ENCODE results near the gene TIGAR.

TIGAR gene

DNA sequence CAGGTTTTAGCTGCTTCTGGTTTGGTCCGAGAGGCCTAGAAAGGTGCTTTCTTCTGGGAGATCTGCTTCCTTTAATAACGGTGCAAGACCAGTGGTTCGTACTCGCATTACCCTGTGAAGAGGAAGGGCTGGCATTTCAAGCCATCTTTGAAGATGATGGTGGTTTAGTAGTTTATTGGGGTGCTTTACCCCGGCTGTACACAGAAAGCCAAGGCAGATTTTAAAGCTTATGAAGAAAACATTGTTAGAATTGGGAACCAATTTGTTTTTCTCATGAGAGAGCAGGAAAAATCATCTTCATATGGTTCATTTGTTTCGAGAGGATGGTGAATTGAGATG lies 43.8 kb upstream of the TIGAR start:
- Histone ChIP-seq H3K4me3 (replicated peaks; ENCODE audit: low read depth, low read length) (peak overlapping the region; percentile 94), H3K27me3 (replicated peaks; ENCODE audit: control insufficient read depth, insufficient read depth, low read length) (no peaks in the 10 kb centered on the region), H3K36me3 (ENCODE audit: control insufficient read depth, insufficient read depth, low read length) (peaks cover 51% of the 10 kb centered on the region)
- no peak for TF ChIP-seq CTCF (IDR thresholded peaks at IDR 0.05; ENCODE audit: insufficient read depth, low read length, poor library complexity, severe bottlenecking)
- DNase-seq (ENCODE audit: extremely low read depth, insufficient read length): no peak

DNA sequence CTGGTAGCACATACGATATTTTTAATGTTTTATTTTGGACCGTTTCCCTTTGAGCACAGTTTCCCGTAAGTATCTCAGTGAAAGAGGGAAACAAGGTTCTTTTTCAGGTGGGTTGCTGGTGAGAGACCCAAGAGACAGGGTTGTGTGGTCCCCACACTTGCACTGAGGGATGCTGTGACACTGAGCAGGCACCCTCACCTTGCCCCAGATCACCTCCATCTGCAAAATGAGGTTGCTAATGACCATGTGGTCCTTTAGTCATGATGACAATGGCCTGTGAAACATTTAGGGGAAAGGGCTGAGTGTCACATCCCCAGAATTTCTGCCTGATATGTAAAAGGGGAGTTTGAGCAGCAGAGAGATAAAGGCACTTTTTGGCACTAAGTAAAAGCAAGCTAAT lies 43.2 kb upstream of the TIGAR start:
- Histone ChIP-seq H3K36me3 (ENCODE audit: control insufficient read depth, insufficient read depth, low read length) (peaks cover 56% of the 10 kb centered on the region), H3K27me3 (replicated peaks; ENCODE audit: control insufficient read depth, insufficient read depth, low read length) (no peaks in the 10 kb centered on the region), H3K4me3 (replicated peaks; ENCODE audit: low read depth, low read length) (no peak overlapping the region; the same call in 1 of the 2 replicates)
- TF ChIP-seq CTCF (IDR thresholded peaks at IDR 0.05; ENCODE audit: insufficient read depth, low read length, poor library complexity, severe bottlenecking): no peak
- no peak for DNase-seq (ENCODE audit: extremely low read depth, insufficient read length)

DNA sequence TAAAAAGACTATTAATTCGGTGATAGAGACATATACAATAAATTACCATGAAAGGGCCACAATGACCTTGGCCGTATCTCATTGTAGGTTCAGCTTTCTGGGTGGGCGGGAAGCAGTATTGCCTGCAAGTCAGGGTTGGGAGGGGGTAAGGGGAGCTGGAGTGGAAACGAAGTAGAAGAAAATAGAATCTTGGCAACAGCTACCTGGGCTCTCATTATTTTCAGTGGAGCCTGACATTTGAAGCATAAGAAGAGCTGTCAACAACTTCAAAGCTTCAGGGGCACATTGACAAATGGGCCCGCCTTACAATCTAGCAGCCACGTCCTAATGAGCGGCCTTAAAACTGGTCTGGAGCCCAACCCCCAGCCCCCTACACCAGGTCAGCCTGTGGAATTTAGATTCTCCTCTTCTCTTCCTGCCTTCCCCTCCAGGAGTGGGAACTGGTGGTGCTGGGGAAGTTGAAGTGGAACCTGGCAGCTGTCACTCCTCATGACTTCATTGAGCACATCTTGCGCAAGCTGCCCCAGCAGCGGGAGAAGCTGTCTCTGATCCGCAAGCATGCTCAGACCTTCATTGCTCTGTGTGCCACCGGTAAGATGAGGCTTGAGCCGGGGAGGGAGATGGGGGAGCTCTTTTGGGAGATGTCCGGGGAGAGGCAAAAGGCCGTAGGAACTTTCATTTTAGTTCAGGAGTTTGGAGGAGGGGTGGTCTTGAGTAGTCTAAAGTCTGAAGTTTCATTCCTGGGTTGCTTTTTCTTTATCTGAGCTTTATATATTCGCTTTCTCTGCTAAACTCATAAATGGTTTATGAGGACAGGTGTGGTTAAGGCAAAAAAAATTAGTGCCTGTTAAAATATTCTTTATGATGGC lies 42.5 kb upstream of the TIGAR start:
- no peak for TF ChIP-seq CTCF (IDR thresholded peaks at IDR 0.05; ENCODE audit: insufficient read depth, low read length, poor library complexity, severe bottlenecking)
- H3K4me3 ChIP-seq (replicated peaks; ENCODE audit: low read depth, low read length): no peak overlapping the region
- H3K27me3 ChIP-seq (replicated peaks; ENCODE audit: control insufficient read depth, insufficient read depth, low read length): no peaks in the 10 kb centered on the region
- DNase-seq (ENCODE audit: extremely low read depth, insufficient read length): no peak
- H3K36me3 ChIP-seq (ENCODE audit: control insufficient read depth, insufficient read depth, low read length): peaks cover 62% of the 10 kb centered on the region

DNA sequence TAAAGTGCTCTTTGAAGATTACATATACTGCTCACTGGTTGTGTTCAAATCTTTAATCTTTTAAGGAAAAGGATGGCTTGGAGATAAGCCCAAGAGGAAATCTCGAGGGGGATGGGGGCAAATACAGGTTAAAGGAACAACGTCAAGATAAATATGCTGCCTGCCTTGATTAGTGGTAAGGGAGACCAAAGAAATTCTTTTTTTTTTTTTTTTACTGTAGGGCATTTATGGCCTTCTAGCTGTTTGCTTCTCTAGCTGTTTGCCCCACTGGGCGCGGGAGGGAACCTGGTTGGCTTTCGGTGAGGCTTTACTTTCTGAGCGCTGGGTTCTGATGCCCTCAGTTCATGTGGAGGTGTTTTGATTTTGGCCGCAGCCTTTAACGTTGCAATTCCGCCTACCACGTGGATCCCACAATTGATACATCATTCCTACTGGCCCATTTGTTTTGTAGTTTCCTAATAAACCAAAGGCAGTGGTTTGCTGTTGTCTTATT lies 41.8 kb upstream of the TIGAR start:
- no peaks in the 10 kb centered on the region for H3K27me3 ChIP-seq (replicated peaks; ENCODE audit: control insufficient read depth, insufficient read depth, low read length)
- TF ChIP-seq CTCF (IDR thresholded peaks at IDR 0.05; ENCODE audit: insufficient read depth, low read length, poor library complexity, severe bottlenecking): no peak
- H3K36me3 ChIP-seq (ENCODE audit: control insufficient read depth, insufficient read depth, low read length): peaks cover 69% of the 10 kb centered on the region
- no peak for DNase-seq (ENCODE audit: extremely low read depth, insufficient read length)
- H3K4me3 ChIP-seq (replicated peaks; ENCODE audit: low read depth, low read length): no peak overlapping the region

- no peak for TF ChIP-seq CTCF (IDR thresholded peaks at IDR 0.05; ENCODE audit: insufficient read depth, low read length, poor library complexity, severe bottlenecking)
- Histone ChIP-seq H3K27me3 (replicated peaks; ENCODE audit: control insufficient read depth, insufficient read depth, low read length) (no peaks in the 10 kb centered on the region), H3K4me3 (replicated peaks; ENCODE audit: low read depth, low read length) (no peak overlapping the region), H3K36me3 (ENCODE audit: control insufficient read depth, insufficient read depth, low read length) (peaks cover 77% of the 10 kb centered on the region)
- no peak for DNase-seq (ENCODE audit: extremely low read depth, insufficient read length)
These were observed 40.5 kb upstream of the TIGAR start for GRCh38 chr12:4280351-4281163.
